IMR-90 (cell line): ENCODE results near the gene ORMDL3. TPM values are rescaled to one million over a fixed set of nuclear protein-coding genes. Genes with fewer than 3 reads are reported as not detected.
A peak's percentile ranks its signal among the peaks of the same experiment; 100 is the strongest.

Experiments used
- ATAC-seq: fragments of 200-7000 bp; cut with Tn5 transposase; 2 replicates; pipeline ENCODE4 v1.9.1; 2020; ENCODE audit warnings: low read depth, mild to moderate bottlenecking, moderate library complexity
- BruUV-seq: library from RNA; stranded (reverse); fragments of 400-500 nt; replicated peaks from 2 replicates; lab custom pipeline; 2021; lab: Mats Ljungman, UMichigan
- CTCF ChIA-PET: fragments of 300-600 bp; formaldehyde crosslinking; extraction: SDS; loops from one replicate; lab custom pipeline; 2021; ENCODE audit warnings: antibody characterized with exemption; lab: Yijun Ruan, JAX
- POLR2A ChIA-PET: fragments of 300-600 bp; sonication (Branson Sonifier 250); formaldehyde crosslinking; loops from one replicate; lab custom pipeline; 2022; ENCODE audit warnings: antibody characterized with exemption; ENCODE audit not compliant: unreplicated experiment; lab: Charles Lee
- DNase-seq: peaks from one replicate; pipeline ENCODE4 v3.0.0; 2013
- H2AFZ ChIP-seq: replicated peaks from 2 replicates; pipeline ENCODE3; 2013; ENCODE audit warnings: low read length, mild to moderate bottlenecking; ENCODE audit not compliant: poor library complexity
- H2AK5ac ChIP-seq: 2 replicates; pipeline ENCODE4 v1.6.1; 2013; ENCODE audit warnings: low read depth, low read length, inconsistent platforms
- H2AK9ac ChIP-seq: replicated peaks from 2 replicates; pipeline ENCODE3; 2013; ENCODE audit warnings: mild to moderate bottlenecking, low read depth, low read length, moderate library complexity; ENCODE audit not compliant: poor library complexity
- H2BK120ac ChIP-seq: 2 replicates; pipeline ENCODE4 v1.6.1; 2013; ENCODE audit warnings: low read depth, low read length, inconsistent platforms
- H2BK15ac ChIP-seq: 3 replicates; pipeline ENCODE4 v1.6.1; 2013; ENCODE audit warnings: low read depth, low read length, inconsistent platforms
- H2BK20ac ChIP-seq: 2 replicates; pipeline ENCODE4 v1.6.1; 2013; ENCODE audit warnings: low read depth, mild to moderate bottlenecking, inconsistent platforms, low read length, moderate library complexity
- H2BK5ac ChIP-seq: 2 replicates; pipeline ENCODE4 v1.6.1; 2013; ENCODE audit warnings: mild to moderate bottlenecking, low read depth, low read length, inconsistent platforms; ENCODE audit not compliant: poor library complexity, severe bottlenecking
- H3K14ac ChIP-seq: replicated peaks from 2 replicates; pipeline ENCODE4 v1.6.1; 2013; ENCODE audit warnings: low read depth, low read length, inconsistent platforms
- H3K18ac ChIP-seq: 2 replicates; pipeline ENCODE4 v1.6.1; 2013; ENCODE audit warnings: low read depth, low read length, control low read depth
- H3K23ac ChIP-seq: 2 replicates; pipeline ENCODE4 v1.6.1; 2013; ENCODE audit warnings: low read depth, low read length, inconsistent platforms
- H3K27ac ChIP-seq: 2 replicates; pipeline ENCODE4 v1.5.1; 2013; ENCODE audit warnings: mild to moderate bottlenecking, control low read depth, low read length; ENCODE audit not compliant: insufficient read depth
- H3K27me3 ChIP-seq: 2 replicates; pipeline ENCODE4 v1.6.1; 2013; ENCODE audit warnings: low read length; ENCODE audit not compliant: control insufficient read depth, insufficient read depth
- H3K36me3 ChIP-seq: 2 replicates; pipeline ENCODE4 v1.6.1; 2013; ENCODE audit warnings: low read length, mixed read lengths; ENCODE audit not compliant: control insufficient read depth, insufficient read depth
- H3K4ac ChIP-seq: 2 replicates; pipeline ENCODE4 v1.6.1; 2013; ENCODE audit warnings: low read depth, low read length, inconsistent platforms
- H3K4me1 ChIP-seq: 2 replicates; pipeline ENCODE4 v1.6.1; 2013; ENCODE audit warnings: low read length, mixed read lengths; ENCODE audit not compliant: control insufficient read depth, insufficient read depth
- H3K4me2 ChIP-seq: 2 replicates; pipeline ENCODE4 v1.6.1; 2013; ENCODE audit warnings: low read depth, mild to moderate bottlenecking, control low read depth, low read length, moderate library complexity
- H3K4me3 ChIP-seq: 2 replicates; pipeline ENCODE4 v1.5.1; 2013; ENCODE audit warnings: low read depth, mild to moderate bottlenecking, control low read depth, low read length, moderate library complexity; ENCODE audit not compliant: insufficient read depth
- H3K56ac ChIP-seq: 2 replicates; pipeline ENCODE4 v1.6.1; 2013; ENCODE audit warnings: low read length, inconsistent platforms; ENCODE audit not compliant: insufficient read depth; ENCODE audit errors: extremely low read depth
- H3K79me1 ChIP-seq, 2 experiments: 2 replicates each; pipeline ENCODE4 v1.6.1; 2013; ENCODE audit warnings: low read length in 2 of 2, inconsistent platforms in 1 of 2, low read depth in 1 of 2
- H3K9ac ChIP-seq: 2 replicates; pipeline ENCODE4 v1.6.1; 2013; ENCODE audit warnings: low read depth, low read length, control low read depth
- H3K9me1 ChIP-seq: 2 replicates; pipeline ENCODE4 v1.6.1; 2013; ENCODE audit warnings: low read length, inconsistent platforms; ENCODE audit not compliant: insufficient read depth
- H3K9me3 ChIP-seq: 2 replicates; pipeline ENCODE4 v1.6.1; 2013; ENCODE audit warnings: low read length; ENCODE audit not compliant: control insufficient read depth, insufficient read depth
- H4K20me1 ChIP-seq: 2 replicates; pipeline ENCODE4 v1.6.1; 2013; ENCODE audit warnings: low read length, inconsistent platforms; ENCODE audit not compliant: insufficient read depth
- H4K5ac ChIP-seq: 2 replicates; pipeline ENCODE4 v1.6.1; 2013; ENCODE audit warnings: mild to moderate bottlenecking, low read depth, low read length, control low read depth
- H4K8ac ChIP-seq, 2 experiments: 2 replicates each; pipeline ENCODE4 v1.6.1; 2013; ENCODE audit warnings: low read depth in 2 of 2, low read length in 2 of 2, control low read depth in 1 of 2, inconsistent platforms in 1 of 2
- H4K91ac ChIP-seq: 2 replicates; pipeline ENCODE4 v1.6.1; 2013; ENCODE audit warnings: low read depth, low read length, inconsistent platforms; ENCODE audit not compliant: insufficient read depth
- BHLHE40 ChIP-seq: fragments of 150-350 bp; IDR thresholded peaks from 2 replicates; pipeline ENCODE4 v1.6.1; 2016; ENCODE audit warnings: mild to moderate bottlenecking, low read depth, low read length
- CEBPB ChIP-seq: IDR thresholded peaks from 2 replicates; pipeline ENCODE4 v1.6.1; 2012; ENCODE audit warnings: low read depth, low read length, improper control_type of control experiment
- CHD1 ChIP-seq: IDR thresholded peaks from 2 replicates; pipeline ENCODE4 v1.6.1; 2012; ENCODE audit warnings: low read depth, low read length, improper control_type of control experiment
- FOS ChIP-seq: fragments of 150-350 bp; IDR thresholded peaks from 2 replicates; pipeline ENCODE4 v1.6.1; 2016; ENCODE audit warnings: low read depth, low read length
- MAFK ChIP-seq: IDR thresholded peaks from 2 replicates; pipeline ENCODE4 v1.6.1; 2012; ENCODE audit warnings: low read depth, low read length, improper control_type of control experiment
- MAZ ChIP-seq: IDR thresholded peaks from 2 replicates; pipeline ENCODE4 v1.6.1; 2012; ENCODE audit warnings: low read depth, mild to moderate bottlenecking, low read length, improper control_type of control experiment, moderate library complexity, borderline replicate concordance
- MXI1 ChIP-seq: IDR thresholded peaks from 2 replicates; pipeline ENCODE4 v1.6.1; 2012; ENCODE audit warnings: low read depth, mild to moderate bottlenecking, low read length, moderate library complexity, borderline replicate concordance
- NFE2L2 ChIP-seq: fragments of 150-350 bp; IDR thresholded peaks from 2 replicates; pipeline ENCODE4 v1.6.1; 2016; ENCODE audit warnings: low read depth, mild to moderate bottlenecking, low read length
- POLR2A ChIP-seq: IDR thresholded peaks from 2 replicates; pipeline ENCODE4 v1.6.1; 2012; ENCODE audit warnings: mild to moderate bottlenecking, low read depth, low read length
- RAD21 ChIP-seq: IDR thresholded peaks from 2 replicates; pipeline ENCODE4 v1.6.1; 2012; ENCODE audit warnings: low read length, improper control_type of control experiment
- RCOR1 ChIP-seq: IDR thresholded peaks from 2 replicates; pipeline ENCODE4 v1.6.1; 2012; ENCODE audit warnings: mild to moderate bottlenecking, low read length, improper control_type of control experiment; ENCODE audit not compliant: insufficient replicate concordance
- RFX5 ChIP-seq: IDR thresholded peaks from 2 replicates; pipeline ENCODE4 v1.8.0; 2012; ENCODE audit warnings: low read depth, mild to moderate bottlenecking, low read length, moderate library complexity
- SMC3 ChIP-seq: fragments of 150-350 bp; IDR thresholded peaks from 2 replicates; pipeline ENCODE4 v1.6.1; 2016; ENCODE audit warnings: low read depth, mild to moderate bottlenecking, antibody characterized with exemption, low read length, moderate library complexity
- WGBS, 2 experiments: methylation state at CpG; one replicate each; pipeline versions ENCODE4 v1.1.5 to v1.1.7; 2013; ENCODE audit warnings: missing lambda C conversion rate in 2 of 2; ENCODE audit not compliant: insufficient read length in 1 of 2; ENCODE audit errors: extremely low coverage in 2 of 2; 5-methylcytosine and 5-hydroxymethylcytosine counted together
- dilution Hi-C: fragments of 300-500 bp; cut with HindIII; formaldehyde crosslinking; loops from one replicate; pipeline ENCODE4 v1.14.3; 2018; ENCODE audit warnings: low sequenced_read_pairs; ENCODE audit not compliant: unreplicated experiment
- in situ Hi-C: fragments of 300-500 bp; cut with MboI; formaldehyde crosslinking; loops from 3 replicates; pipeline ENCODE4 v1.14.3; 2019; ENCODE audit warnings: low sequenced_read_pairs, inconsistent platforms, mixed read lengths
- intact Hi-C: fragments of 100-400 bp; cut with micrococcal nuclease; formaldehyde crosslinking; loops from 2 replicates; pipeline ENCODE4 v1.10.0; 2022
- polyA plus RNA-seq, 3 experiments: library from polyadenylated mRNA; depleted of rRNA; stranded (reverse); fragments of >200 nt; gene quantifications; 2 replicates each; pipeline ENCODE4 v1.2.3, GENCODE V29; 2012; ENCODE audit warnings: low replicate concordance in 1 of 3
- total RNA-seq: library from RNA; depleted of rRNA; stranded (reverse); fragments of >200 nt; gene quantifications from 2 replicates; pipeline ENCODE4 v1.2.3, GENCODE V29; 2012
- TF ChIP-seq, protein P1 (sequence below): fragments of 150-350 bp; IDR thresholded peaks from 2 replicates; pipeline ENCODE4 v1.6.1; 2016; ENCODE audit warnings: low read depth, mild to moderate bottlenecking, low read length, moderate library complexity, borderline replicate concordance
- TF ChIP-seq, protein P2 (sequence below): fragments of 150-350 bp; IDR thresholded peaks from 2 replicates; pipeline ENCODE4 v1.6.1; 2017; ENCODE audit warnings: mild to moderate bottlenecking, antibody characterized with exemption, low read length, low read depth
- TF ChIP-seq, protein P3 (sequence below): conservative IDR thresholded peaks from 2 replicates; pipeline ENCODE4 v1.5.1; 2012; ENCODE audit warnings: mild to moderate bottlenecking, low read depth, low read length, improper control_type of control experiment

ORMDL3 gene
- total and polyA plus RNA-seq, 2 of the 4 experiments (the other 2 are of a cell fraction) = 45.7 to 78.6 TPM

DNA sequence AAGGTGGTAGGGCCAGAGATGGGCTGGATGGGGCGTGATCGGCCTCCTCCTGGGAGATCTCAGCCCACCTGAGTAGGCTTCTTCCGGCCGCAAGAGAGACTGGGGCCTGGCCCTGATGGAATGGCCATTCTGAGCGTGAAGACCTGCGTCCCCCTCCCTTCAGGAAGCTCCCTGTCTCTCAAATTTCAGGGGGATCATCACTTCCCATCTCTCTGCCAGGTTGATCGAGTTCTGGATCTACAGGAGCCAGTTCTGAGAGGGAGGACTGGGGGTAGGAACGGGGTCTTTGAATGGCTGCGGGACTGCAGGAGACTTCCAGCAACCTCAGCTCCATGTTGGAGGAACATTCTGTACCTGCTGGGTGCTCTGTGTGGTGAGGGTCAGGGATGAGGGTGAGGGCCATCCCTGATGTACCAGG, 26.1 kb upstream of the ORMDL3 start:
- intact Hi-C loops = loop anchor here (2.0 kb wide), 1 partner anchor 25 kb away; no protein-coding TSS in a partner anchor
- peak overlapping the region; percentile 95 for H3K14ac ChIP-seq
- peaks cover 7% of the 10 kb centered on the region for H3K4me1 ChIP-seq
- no TSS peak for BruUV-seq
- TF ChIP-seq RAD21 (no peak), BHLHE40 (no peak), CEBPB (no peak), NFE2L2 (no peak), MAFK (no peak), MXI1 (no peak), RFX5 (no peak), CHD1 (no peak), SMC3 (no peak), RCOR1 (no peak), MAZ (no peak), FOS (no peak), POLR2A (no peak)
- TF ChIP-seq, protein P1, sequence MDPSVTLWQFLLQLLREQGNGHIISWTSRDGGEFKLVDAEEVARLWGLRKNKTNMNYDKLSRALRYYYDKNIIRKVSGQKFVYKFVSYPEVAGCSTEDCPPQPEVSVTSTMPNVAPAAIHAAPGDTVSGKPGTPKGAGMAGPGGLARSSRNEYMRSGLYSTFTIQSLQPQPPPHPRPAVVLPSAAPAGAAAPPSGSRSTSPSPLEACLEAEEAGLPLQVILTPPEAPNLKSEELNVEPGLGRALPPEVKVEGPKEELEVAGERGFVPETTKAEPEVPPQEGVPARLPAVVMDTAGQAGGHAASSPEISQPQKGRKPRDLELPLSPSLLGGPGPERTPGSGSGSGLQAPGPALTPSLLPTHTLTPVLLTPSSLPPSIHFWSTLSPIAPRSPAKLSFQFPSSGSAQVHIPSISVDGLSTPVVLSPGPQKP = no peak
- TF ChIP-seq, protein P2, sequence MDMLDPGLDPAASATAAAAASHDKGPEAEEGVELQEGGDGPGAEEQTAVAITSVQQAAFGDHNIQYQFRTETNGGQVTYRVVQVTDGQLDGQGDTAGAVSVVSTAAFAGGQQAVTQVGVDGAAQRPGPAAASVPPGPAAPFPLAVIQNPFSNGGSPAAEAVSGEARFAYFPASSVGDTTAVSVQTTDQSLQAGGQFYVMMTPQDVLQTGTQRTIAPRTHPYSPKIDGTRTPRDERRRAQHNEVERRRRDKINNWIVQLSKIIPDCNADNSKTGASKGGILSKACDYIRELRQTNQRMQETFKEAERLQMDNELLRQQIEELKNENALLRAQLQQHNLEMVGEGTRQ = no peak
- TF ChIP-seq, protein P3, sequence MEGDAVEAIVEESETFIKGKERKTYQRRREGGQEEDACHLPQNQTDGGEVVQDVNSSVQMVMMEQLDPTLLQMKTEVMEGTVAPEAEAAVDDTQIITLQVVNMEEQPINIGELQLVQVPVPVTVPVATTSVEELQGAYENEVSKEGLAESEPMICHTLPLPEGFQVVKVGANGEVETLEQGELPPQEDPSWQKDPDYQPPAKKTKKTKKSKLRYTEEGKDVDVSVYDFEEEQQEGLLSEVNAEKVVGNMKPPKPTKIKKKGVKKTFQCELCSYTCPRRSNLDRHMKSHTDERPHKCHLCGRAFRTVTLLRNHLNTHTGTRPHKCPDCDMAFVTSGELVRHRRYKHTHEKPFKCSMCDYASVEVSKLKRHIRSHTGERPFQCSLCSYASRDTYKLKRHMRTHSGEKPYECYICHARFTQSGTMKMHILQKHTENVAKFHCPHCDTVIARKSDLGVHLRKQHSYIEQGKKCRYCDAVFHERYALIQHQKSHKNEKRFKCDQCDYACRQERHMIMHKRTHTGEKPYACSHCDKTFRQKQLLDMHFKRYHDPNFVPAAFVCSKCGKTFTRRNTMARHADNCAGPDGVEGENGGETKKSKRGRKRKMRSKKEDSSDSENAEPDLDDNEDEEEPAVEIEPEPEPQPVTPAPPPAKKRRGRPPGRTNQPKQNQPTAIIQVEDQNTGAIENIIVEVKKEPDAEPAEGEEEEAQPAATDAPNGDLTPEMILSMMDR = no peak
- H3K56ac ChIP-seq = no peak overlapping the region
- H3K9me1 ChIP-seq = peaks cover 12% of the 10 kb centered on the region
- peak overlapping the region; percentile 91 for H4K5ac ChIP-seq
- in situ Hi-C loops = no loop called here
- peak overlapping the region; percentile 87; the same call in 2 of the 3 replicates for H2BK15ac ChIP-seq
- dilution Hi-C loops = no loop called here
- peak overlapping the region; percentile 33 for H2BK120ac ChIP-seq
- peak overlapping the region; percentile 96 for H2AFZ ChIP-seq
- no peaks in the 10 kb centered on the region; the same call in 1 of the 2 replicates for H3K27me3 ChIP-seq
- H3K36me3 ChIP-seq = no peaks in the 10 kb centered on the region
- peak overlapping the region; percentile 29 for H3K23ac ChIP-seq
- no peak for ATAC-seq
- peak overlapping the region; percentile 79 for H3K4ac ChIP-seq
- no peaks in the 10 kb centered on the region for H3K9me3 ChIP-seq
- no peaks in the 10 kb centered on the region for H4K20me1 ChIP-seq
- peak overlapping the region; percentile 31 for H3K9ac ChIP-seq
- ChIA-PET POLR2A (no interaction called here), CTCF (no interaction called here)
- peak overlapping the region; percentile 98 for H4K8ac ChIP-seq
- WGBS, 2 experiments = 83% methylated on average over 1 of the region's 9 CpGs; no CpG with 5 or more reads in 1 of the 2 experiments
- H3K4me2 ChIP-seq = peak overlapping the region; percentile 86
- peak overlapping the region; percentile 17; the same call in 1 of the 2 replicates for H2BK20ac ChIP-seq
- DNase-seq = no peak
- peak overlapping the region; percentile 88 for H4K91ac ChIP-seq
- peak overlapping the region; percentile 74 for H2AK9ac ChIP-seq
- H3K27ac ChIP-seq = peak overlapping the region; percentile 20; the same call in 1 of the 2 replicates
- peak overlapping the region; percentile 38 for H3K4me3 ChIP-seq
- peaks cover 0 to 4% of the 10 kb centered on the region in 2 experiments; a peak in 1 of 4 replicates for H3K79me1 ChIP-seq
- H3K18ac ChIP-seq = peak overlapping the region; percentile 34; the same call in 1 of the 2 replicates
- H2BK5ac ChIP-seq = peak overlapping the region; percentile 2
- H2AK5ac ChIP-seq = peak overlapping the region; percentile 83; the same call in 1 of the 2 replicates
